HL-60/S4 (cell line): ENCODE data around the gene UPK3BL2.
"Not testable (repeated sequence)": the region's sequence is repeated elsewhere in the genome, so short reads cannot be mapped to it uniquely, and the experiment has no call there.

Experiments used
- in situ Hi-C: fragments of 300-500 bp; cut with MboI; formaldehyde crosslinking; loops from 2 replicates; pipeline ENCODE4 v1.14.3; 2022; ENCODE audit warnings: low sequenced_read_pairs

Gene UPK3BL2

DNA sequence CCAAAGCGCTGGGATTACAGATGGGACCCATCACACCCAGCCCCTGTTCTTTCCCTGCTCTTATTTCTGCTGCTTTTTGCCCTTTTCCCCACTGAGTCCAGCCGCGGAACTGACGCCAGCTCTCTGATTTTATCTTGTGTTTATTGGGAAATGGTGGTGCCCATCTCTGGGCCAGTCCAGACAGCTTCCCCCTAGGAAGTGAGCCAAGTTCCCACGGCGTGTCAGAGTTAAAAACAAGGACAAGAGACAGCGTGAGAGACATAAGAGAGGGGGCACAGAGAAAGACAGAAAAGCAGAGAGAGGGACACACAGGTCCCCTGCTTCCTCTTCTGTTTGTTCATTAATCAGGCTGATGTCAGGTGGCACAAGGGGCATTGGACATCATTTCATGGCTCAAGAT is 11.9 kb downstream of the UPK3BL2 start:
- in situ Hi-C loops, result not testable (repeated sequence)

DNA sequence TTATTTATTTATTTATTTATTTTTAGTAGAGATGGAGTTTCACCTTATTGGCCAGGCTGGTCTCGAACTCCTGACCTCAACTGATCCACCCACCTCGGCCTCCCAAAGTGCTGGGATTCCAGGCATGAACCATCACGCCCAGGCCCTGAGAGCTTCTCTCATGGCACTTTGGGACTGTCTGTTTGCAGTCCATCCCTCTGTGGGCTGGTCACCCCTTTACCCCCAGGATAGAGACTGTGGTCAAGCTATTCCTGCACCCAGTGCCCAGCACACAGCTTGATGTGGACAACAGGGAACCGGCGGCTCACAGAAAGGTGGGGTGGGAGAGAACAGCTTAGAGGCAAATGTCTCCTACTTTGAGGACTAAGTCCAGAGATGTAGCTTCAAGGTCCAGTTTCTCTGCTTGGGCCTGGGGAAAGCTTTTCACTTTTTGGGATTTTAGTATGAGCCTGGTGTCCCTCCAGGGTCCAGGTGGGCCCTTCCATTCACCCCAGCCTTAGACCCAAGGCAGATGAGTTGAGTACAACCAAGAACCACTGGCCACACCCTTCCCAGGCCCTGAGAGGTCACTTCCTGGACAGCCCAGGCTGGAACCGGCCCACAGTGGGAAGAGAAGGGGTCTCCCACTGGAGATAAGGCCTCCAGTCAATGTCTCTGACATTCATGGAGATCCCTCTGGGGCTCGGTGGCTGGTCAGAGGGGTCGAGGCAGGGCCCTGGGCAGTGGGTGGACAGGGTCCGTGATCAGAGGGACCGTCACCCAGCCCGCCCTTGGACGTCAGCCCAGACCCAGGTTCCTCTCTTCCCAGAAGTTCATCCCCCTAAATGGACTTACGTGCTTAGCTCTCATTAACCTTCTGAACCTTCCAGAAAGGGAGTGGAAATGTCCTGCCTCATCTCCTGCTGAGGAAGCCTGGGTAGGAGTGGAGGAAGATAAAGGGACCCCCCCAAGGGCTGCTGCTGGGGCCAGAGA is 15.4 kb downstream of the UPK3BL2 start:
- in situ Hi-C loops, result not testable (repeated sequence)

- in situ Hi-C loops, result not testable (repeated sequence)
These were observed 16.3 kb downstream of the UPK3BL2 start for GRCh38 chr7:102527182-102527581.

DNA sequence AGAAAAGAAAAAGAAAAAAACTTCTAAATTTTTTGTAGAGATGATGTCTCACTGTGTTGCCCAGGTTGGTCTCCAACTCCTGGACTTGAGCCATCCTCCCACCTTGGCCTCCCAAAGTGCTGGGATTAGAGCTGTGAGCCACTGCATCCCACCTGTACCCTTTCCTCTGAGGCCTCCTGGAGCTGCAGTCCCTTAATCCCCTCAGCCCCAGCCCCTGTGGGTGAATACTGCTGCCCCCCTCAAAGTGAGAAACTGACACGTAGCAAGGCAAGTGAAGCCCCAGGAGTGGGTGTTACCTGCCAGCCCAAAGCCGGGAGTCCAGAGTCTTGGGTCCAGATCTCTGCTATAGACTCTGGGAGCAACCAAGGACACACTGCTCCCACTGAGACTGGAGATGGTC is 18.7 kb downstream of the UPK3BL2 start:
- in situ Hi-C loops, result not testable (repeated sequence)

GRCh38 chr7:102520797-102521196 is 22.7 kb downstream of the UPK3BL2 start:
- in situ Hi-C loops, result not testable (repeated sequence)

DNA sequence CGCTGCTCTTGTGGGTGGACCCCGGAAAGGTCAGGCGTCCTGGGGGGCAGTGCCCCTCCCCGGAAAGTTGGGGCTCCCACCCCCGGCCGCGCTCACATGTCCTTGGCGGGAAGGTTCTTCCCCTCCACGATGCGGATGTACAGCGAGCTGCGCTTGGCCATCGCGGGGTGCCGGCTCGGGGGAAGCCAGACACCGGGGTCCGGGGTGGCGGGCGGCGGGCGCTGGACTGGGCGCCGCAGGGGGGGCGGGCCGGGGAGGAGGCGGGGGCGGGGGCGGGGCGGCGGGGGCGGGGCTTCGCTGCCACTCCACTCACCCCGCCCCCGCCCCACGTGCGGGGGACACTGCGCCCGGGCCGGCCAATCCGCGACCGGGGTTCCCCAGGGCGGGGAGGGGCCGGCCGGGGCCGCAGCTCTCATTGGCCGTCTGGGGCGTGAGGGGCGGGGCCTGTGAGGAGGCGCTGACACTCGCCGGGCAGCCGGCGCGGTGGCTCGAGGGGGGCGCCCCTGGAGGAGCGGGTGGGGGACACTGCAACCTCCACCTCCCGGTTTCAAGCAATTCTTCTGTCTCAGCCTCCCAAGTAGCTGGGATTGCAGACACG is 25.8 kb downstream of the UPK3BL2 start, which contains the start of gene RASA4B:
TSS of gene RASA4B (minus strand) at position 228 of the 598 bp plus-strand sequence. CDS start at position 161, 67 bp downstream.
- in situ Hi-C loops, result not testable (repeated sequence)

- in situ Hi-C loops, result not testable (repeated sequence)
These were observed 26.5 kb downstream of the UPK3BL2 start for GRCh38 chr7:102516951-102517350.

GRCh38 chr7:102515889-102516288 is 27.6 kb downstream of the UPK3BL2 start:
- in situ Hi-C loops, result not testable (repeated sequence)

DNA sequence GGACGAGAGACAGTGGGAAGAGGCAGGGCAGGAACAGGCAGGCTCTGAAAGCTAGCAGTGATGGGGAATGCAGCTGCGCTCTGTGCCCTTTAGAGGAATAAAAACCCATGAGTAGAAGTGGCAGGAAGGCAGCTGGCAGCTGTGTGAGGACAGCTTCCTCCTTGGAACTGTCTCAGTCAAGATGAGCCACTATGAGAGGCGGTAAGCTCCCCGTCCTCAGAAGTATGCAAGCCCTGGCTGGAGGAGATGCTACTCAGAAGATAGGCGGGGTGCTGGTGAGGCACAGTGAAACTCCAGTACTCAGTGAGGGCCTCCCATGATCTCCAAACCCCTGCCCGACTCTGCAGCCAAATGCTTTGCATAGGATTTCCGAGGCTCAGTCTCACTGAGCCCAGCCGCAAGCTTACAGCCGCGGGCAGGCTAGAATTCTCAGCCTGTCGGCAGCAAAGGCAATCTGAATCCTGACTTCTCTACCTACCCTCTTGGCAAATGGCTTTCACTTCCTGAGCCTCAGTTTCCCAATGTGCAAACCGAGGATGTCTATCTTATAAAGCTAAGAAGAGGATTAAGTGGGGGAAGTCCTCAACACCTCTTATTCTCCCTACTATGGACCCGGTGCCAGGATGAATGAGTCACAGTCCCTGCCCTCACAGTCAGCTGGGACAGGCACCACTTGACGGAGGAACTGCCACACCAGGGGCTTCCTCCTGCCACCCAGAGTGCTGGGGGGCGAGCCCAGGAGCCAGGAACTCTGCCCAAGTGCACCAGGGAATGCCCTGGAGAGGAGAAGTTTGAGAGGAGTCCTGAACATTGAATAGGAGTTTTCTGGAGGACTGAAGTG is 28.4 kb downstream of the UPK3BL2 start:
- in situ Hi-C loops, result not testable (repeated sequence)

DNA sequence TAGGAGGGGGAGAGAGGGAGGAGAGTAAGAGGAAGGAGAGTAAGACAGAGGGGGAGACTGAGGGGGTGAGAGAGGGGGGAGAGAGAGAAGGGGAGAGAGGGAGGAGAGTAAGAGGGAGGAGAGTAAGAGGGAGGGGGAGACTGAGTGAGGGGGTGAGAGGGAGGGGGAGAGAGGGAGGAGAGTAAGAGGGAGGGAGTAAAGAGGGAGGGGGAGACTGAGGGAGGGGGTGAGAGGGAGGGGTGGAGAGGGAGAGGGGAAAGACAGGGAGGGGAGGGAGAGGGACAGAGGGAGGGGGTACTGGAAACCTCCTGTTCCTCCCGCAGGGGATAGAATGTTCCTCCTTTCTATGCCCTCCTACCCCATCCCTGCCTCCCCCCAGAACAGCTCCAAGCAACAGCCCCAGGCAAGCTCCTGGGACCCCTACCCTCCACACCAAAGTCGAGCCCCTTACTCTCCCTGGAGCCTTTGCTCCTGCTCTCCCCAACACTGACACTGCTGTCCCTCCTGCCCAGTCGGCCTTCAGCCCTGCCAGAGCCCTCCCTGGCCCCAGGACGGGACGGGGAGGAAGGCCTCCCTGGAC is 30.8 kb downstream of the UPK3BL2 start:
- in situ Hi-C loops, result not testable (repeated sequence)

DNA sequence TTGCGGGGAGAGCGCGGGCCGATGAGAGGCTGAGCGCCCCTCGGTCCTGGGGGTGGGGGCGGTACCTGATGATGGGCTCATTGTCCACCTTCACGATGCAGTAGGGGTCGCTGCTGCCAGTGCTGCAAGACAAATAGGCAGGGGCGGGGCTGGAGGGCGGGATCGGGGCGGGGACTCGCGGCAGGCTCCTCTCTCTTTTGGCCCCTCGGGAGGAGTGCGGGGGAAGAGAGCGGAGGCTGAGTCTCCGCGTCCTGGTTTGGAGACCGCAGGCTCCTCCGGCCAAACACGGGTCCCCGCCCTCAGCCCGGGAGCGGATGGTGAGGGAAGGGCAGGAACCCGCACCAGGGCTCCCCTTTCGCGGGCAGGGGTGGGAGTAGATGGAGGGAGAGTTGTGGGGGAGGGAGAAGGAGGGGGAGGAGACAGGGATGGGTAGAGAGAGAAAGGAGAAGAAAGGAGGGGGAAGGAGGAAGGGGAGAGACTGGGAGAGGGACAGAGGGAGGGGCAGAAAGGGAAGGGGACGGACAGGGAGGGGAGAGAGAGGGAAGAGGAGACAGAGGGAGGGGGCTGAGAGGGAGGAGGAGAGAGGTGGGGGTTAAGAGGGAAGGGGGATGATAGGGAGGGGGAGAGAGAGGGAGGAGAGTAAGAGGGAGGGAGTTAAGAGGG is 31.5 kb downstream of the UPK3BL2 start:
- in situ Hi-C loops, result not testable (repeated sequence)

DNA sequence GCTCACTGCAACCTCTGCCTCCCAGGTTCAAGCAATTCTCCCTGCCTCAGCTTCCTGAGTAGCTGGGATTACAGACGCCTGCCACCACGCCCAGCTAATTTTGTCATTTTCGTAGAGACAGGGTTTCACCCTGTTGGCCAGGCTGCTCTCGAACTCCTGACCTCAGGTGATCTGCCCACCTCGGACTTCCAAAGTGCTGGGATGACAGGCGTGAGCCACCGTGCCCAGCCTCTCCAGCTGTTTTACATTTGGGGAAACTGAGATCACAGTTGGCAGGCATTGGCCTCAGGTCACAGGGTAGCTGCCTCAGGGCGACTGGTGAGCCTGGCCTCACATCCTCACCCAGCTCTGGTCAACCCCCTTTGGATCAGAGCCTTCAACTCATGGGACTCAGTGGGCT is 32.9 kb downstream of the UPK3BL2 start:
- in situ Hi-C loops, result not testable (repeated sequence)

DNA sequence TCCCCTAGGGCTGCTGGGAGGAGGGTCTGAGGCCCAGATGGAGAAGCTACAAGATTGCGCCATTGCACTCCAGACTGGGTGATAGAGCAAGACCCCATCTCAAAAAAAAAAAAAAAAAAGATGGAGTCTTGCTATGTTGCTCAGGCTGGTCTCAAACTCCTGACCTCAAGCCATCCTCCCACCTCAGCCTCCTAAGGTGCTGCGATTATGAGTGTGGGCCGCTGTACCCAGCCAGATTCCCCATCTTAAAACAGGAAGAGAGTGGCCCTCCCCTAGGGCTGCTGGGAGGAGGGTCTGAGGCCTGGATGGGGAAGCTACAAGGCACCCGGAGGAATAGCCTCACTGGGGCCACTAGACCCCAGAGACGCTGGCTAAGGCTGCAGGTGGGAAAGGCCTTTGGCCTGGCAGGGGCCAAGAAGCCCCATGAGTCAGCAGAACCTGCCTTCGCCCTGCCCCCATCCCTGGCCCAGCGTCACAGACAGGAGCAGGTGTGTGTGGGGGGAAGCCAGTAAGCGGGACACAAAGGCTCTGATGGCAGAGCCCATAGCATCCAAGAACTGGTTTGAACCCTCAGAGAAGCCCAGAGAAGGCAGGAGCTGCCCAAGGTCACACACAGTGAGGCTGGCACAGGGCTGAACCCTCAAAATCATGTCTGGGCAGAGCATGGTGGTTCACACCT is 35.9 kb downstream of the UPK3BL2 start:
- in situ Hi-C loops, result not testable (repeated sequence)

DNA sequence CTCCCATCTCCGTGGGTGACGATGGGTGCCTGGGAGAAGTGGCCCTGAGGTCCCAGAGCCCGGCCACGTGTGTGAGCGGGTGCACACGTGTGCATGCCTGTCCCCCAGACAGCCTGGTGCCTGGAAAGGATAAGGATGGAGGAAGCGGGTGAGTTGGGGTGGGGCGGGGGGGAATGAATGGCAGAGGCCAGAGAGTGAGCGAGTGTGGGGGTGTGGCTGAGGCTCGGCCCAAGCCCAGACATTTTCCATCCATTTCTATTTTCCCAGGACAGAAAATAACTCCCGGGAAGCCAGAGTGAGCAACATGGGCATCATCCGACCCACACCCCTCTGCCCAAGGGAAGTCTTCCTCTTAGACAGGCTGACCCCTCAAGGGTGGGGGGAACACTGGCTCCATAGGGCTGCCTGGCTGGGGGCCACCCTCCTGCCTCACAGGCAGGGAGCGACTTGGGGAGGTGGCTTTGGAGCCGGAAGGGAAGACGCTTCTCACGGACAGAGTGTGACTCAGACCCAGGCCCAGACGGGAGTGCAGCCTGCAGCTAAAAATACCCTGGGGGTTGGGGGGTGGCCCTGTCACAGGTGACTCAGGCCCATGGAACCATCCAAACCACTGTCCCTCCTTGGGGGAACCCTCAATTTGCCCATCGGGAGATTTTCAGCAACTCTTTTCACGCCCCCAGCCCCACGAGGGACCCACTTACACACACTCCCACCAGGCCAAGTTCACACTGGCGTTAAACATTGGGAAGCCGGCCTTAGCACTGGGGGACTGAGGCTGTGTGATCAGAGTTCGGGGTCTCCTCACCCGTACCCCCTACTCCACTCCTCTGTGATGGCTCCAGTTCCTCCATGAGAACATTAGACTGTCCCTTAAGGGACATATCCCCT is 38.0 kb downstream of the UPK3BL2 start:
- in situ Hi-C loops, result not testable (repeated sequence)

- in situ Hi-C loops, result not testable (repeated sequence)
These were observed 40.4 kb downstream of the UPK3BL2 start for GRCh38 chr7:102503141-102503540.

- in situ Hi-C loops, result not testable (repeated sequence)
These were observed 45.2 kb downstream of the UPK3BL2 start for GRCh38 chr7:102498321-102498720.

GRCh38 chr7:102497308-102497707 is 46.2 kb downstream of the UPK3BL2 start:
- in situ Hi-C loops, result not testable (repeated sequence)

DNA sequence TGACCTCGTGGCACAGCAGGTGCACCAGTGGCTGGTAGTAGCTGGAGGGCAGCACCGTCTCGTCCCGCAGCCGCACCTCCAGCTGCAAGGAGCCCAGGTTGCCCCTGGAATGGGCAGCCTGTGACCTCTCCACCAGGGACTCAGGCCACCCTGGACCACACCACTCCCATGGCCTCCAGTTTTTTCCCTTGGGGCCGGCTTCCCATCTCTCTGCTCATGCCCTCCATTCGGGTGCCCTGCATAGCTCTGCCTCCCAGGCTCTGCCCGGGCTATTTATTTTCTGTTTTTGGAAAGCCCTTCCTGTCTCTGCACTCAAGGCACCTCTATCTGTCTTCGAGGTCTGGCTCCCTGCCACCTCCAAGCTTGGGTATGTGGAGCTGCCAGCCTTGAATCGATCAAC is 46.6 kb downstream of the UPK3BL2 start:
- in situ Hi-C loops, result not testable (repeated sequence)
